IPS-18a (cell line): Measurements from ENCODE around the gene SUCLG1.
"Not testable (repeated sequence)": the region's sequence is repeated elsewhere in the genome, so short reads cannot be mapped to it uniquely, and the experiment has no call there.

ENCODE experiments used
- H3K27ac ChIP-seq: one replicate; pipeline ENCODE4 v1.5.1; 2013; ENCODE audit warnings: low read length
- H3K27me3 ChIP-seq: one replicate; pipeline ENCODE4 v1.6.1; 2013; ENCODE audit warnings: mild to moderate bottlenecking, low read length; ENCODE audit not compliant: control insufficient read depth, insufficient read depth
- H3K36me3 ChIP-seq: one replicate; pipeline ENCODE4 v1.6.1; 2013; ENCODE audit warnings: low read depth, low read length; ENCODE audit not compliant: control insufficient read depth
- H3K4me1 ChIP-seq: one replicate; pipeline ENCODE4 v1.6.1; 2013; ENCODE audit warnings: low read depth, low read length; ENCODE audit not compliant: control insufficient read depth
- H3K4me3 ChIP-seq: one replicate; pipeline ENCODE4 v1.5.1; 2013; ENCODE audit warnings: low read length
- H3K9ac ChIP-seq: one replicate; pipeline ENCODE4 v1.6.1; 2013; ENCODE audit warnings: mild to moderate bottlenecking, low read length, moderate library complexity
- H3K9me3 ChIP-seq: one replicate; pipeline ENCODE4 v1.6.1; 2013; ENCODE audit warnings: low read depth, low read length; ENCODE audit not compliant: control insufficient read depth

SUCLG1 gene

GRCh38 chr2:84486441-84487115, 27.5 kb upstream of the SUCLG1 start:
- H3K9ac ChIP-seq = no peak overlapping the region
- no peaks in the 10 kb centered on the region for H3K4me1 ChIP-seq
- no peaks in the 10 kb centered on the region for H3K9me3 ChIP-seq
- no peaks in the 10 kb centered on the region for H3K27me3 ChIP-seq
- H3K36me3 ChIP-seq = no peaks in the 10 kb centered on the region
- H3K27ac ChIP-seq = no peak overlapping the region
- no peak overlapping the region for H3K4me3 ChIP-seq

DNA sequence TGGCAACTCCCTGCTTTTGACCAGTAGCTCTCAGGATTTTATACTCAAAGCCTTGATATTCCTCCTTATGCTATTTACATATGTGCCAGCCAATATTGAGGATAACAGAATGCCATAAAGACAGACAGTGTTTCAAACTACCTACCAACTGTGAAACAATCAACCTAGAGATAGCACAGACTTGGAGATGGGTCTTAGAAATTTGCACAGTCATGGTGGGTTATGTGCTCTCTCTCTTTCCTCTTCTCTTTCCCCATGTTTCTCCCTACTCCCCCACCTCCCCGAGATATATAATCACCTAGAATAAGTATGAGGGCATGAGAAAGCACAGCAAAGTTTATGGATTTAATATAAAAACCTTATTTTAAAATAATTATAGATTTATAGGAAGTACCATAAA, 24.2 kb upstream of the SUCLG1 start:
- H3K27me3 ChIP-seq = no peaks in the 10 kb centered on the region
- H3K36me3 ChIP-seq = no peaks in the 10 kb centered on the region
- H3K4me1 ChIP-seq = no peaks in the 10 kb centered on the region
- H3K9ac ChIP-seq = no peak overlapping the region
- H3K4me3 ChIP-seq = no peak overlapping the region
- no peak overlapping the region for H3K27ac ChIP-seq
- no peaks in the 10 kb centered on the region for H3K9me3 ChIP-seq

- Histone ChIP-seq H3K36me3 (no peaks in the 10 kb centered on the region), H3K27ac (no peak overlapping the region), H3K9me3 (peaks cover 1% of the 10 kb centered on the region), H3K4me1 (no peaks in the 10 kb centered on the region), H3K4me3 (no peak overlapping the region), H3K27me3 (no peaks in the 10 kb centered on the region), H3K9ac (no peak overlapping the region)
Measured at GRCh38 chr2:84482603-84483002, 23.5 kb upstream of the SUCLG1 start.

GRCh38 chr2:84481702-84482101, 22.6 kb upstream of the SUCLG1 start:
- no peak overlapping the region for H3K4me3 ChIP-seq
- no peak overlapping the region for H3K9ac ChIP-seq
- H3K27me3 ChIP-seq = no peaks in the 10 kb centered on the region
- no peaks in the 10 kb centered on the region for H3K36me3 ChIP-seq
- H3K9me3 ChIP-seq = peaks cover 10% of the 10 kb centered on the region
- H3K4me1 ChIP-seq = no peaks in the 10 kb centered on the region
- no peak overlapping the region for H3K27ac ChIP-seq

DNA sequence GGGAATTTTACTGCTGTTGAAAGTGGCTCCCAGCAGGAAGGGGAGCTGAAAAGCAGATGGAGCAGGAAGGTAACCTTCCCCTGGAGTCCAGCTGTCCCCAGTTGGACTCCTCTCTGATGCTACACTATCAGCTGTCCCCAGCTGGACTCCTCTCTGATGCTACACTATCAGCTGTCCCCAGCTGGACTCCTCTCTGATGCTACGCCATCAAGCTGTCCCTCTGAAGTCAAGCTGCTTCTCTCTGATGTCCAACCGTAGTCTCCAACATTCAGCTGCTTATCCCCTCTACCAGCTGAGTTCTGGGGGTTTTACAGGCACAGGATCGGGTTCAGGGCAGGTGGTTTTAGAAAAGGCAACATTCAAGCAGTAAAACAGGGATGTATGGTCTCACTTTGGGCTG, 19.8 kb upstream of the SUCLG1 start:
- H3K4me3 ChIP-seq = no peak overlapping the region
- H3K27ac ChIP-seq = no peak overlapping the region
- H3K4me1 ChIP-seq = no peaks in the 10 kb centered on the region
- H3K36me3 ChIP-seq = no peaks in the 10 kb centered on the region
- H3K9ac ChIP-seq = no peak overlapping the region
- no peaks in the 10 kb centered on the region for H3K27me3 ChIP-seq
- H3K9me3 ChIP-seq = peaks cover 12% of the 10 kb centered on the region

GRCh38 chr2:84477886-84478285, 18.8 kb upstream of the SUCLG1 start:
- Histone ChIP-seq H3K27ac (no peak overlapping the region), H3K27me3 (no peaks in the 10 kb centered on the region), H3K4me3 (no peak overlapping the region), H3K4me1 (no peaks in the 10 kb centered on the region), H3K9me3 (peaks cover 12% of the 10 kb centered on the region), H3K36me3 (no peaks in the 10 kb centered on the region), H3K9ac (no peak overlapping the region)

- Histone ChIP-seq H3K27me3 (no peaks in the 10 kb centered on the region), H3K4me3 (no peak overlapping the region), H3K9ac (no peak overlapping the region), H3K4me1 (no peaks in the 10 kb centered on the region), H3K9me3 (peaks cover 24% of the 10 kb centered on the region), H3K36me3 (no peaks in the 10 kb centered on the region), H3K27ac (no peak overlapping the region)
Measured at GRCh38 chr2:84474176-84474575, 15.1 kb upstream of the SUCLG1 start.

- H3K4me1 ChIP-seq = no peaks in the 10 kb centered on the region
- H3K9ac ChIP-seq = no peak overlapping the region
- no peaks in the 10 kb centered on the region for H3K36me3 ChIP-seq
- no peak overlapping the region for H3K4me3 ChIP-seq
- no peak overlapping the region for H3K27ac ChIP-seq
- H3K27me3 ChIP-seq = no peaks in the 10 kb centered on the region
- H3K9me3 ChIP-seq = peaks cover 29% of the 10 kb centered on the region
Measured at GRCh38 chr2:84472856-84473565, 13.9 kb upstream of the SUCLG1 start.

- not testable (repeated sequence) for H3K27me3 ChIP-seq, H3K27ac ChIP-seq
- H3K9me3 ChIP-seq = peaks cover 28% of the 10 kb centered on the region
Measured at GRCh38 chr2:84472423-84472822, 13.3 kb upstream of the SUCLG1 start.

DNA sequence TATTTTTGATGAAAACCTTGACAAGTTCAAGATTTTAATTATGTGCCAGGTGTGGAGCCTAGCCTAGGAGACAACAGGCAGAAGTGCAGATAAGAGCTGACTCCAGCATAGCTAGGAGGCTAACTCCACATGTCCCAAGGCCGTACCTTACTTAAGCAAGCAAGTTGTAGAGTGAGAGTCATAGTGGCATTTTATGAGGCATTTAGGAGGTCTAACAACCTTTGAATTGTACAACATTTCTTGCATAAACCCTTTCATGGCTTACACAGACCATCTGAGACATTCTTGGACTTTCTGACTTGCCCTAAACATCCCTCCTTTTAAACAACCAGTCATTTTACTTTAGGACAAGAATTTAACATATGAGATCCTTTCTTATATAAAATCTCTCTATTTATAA, 8.3 kb upstream of the SUCLG1 start:
- H3K9me3 ChIP-seq = peaks cover 30% of the 10 kb centered on the region
- H3K27ac ChIP-seq = no peak overlapping the region
- no peak overlapping the region for H3K9ac ChIP-seq
- H3K36me3 ChIP-seq = no peaks in the 10 kb centered on the region
- H3K4me3 ChIP-seq = no peak overlapping the region
- H3K27me3 ChIP-seq = no peaks in the 10 kb centered on the region
- no peaks in the 10 kb centered on the region for H3K4me1 ChIP-seq

More at GRCh38 chr2:84472423-84472822, 13.3 kb upstream of the SUCLG1 start:
- H3K4me3 ChIP-seq, H3K9ac ChIP-seq, H3K36me3 ChIP-seq, H3K4me1 ChIP-seq: not testable (repeated sequence)

DNA sequence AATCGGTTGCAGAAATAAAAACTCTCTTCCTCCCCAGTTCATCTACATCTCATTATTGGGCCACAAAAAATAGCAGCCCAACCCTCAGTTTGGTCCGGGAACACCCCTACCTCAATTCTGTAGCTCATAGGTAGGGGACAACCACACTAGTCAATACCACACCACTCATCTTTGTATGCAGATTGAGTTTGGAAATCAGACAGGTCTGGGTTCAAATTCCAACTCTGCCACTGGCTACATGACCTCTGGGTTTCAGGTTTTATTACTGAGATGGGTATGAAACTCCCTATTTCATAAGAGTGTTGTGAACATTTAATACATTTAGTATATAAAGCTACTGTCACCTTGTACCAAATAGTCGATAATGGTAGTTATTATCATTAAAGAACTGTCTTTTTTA, 2.2 kb upstream of the SUCLG1 start:
- Histone ChIP-seq H3K9ac (no peak overlapping the region), H3K36me3 (no peaks in the 10 kb centered on the region), H3K9me3 (peaks cover under 1% of the 10 kb centered on the region), H3K4me3 (no peak overlapping the region), H3K27ac (no peak overlapping the region), H3K4me1 (peaks cover 7% of the 10 kb centered on the region), H3K27me3 (no peaks in the 10 kb centered on the region)

DNA sequence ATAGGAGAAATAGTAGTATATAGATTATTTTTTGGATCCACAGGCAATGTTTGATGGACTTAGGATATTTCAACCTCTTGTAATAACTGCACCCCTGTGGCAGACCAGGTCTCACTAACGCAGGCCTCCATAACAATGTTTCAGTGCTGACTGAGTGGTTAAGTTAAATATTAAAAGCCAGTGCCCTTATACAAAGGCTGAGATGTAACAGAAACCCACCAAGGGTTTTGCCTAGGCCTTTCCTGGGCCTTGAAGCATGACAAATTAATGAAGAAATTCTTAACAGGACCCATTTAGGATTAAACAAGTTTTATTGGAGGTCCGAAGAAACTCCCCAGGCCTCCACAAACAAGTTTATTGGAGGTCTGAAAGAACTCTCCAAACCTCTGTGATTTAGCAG, 1.6 kb upstream of the SUCLG1 start:
- Histone ChIP-seq H3K36me3 (no peaks in the 10 kb centered on the region), H3K4me3 (no peak overlapping the region), H3K27ac (no peak overlapping the region), H3K4me1 (peaks cover 7% of the 10 kb centered on the region), H3K27me3 (no peaks in the 10 kb centered on the region), H3K9ac (no peak overlapping the region), H3K9me3 (no peaks in the 10 kb centered on the region)
